GM10266 (cell line): ENCODE results near the gene BRD2.

Experiments used
- DNase-seq: peaks from one replicate; pipeline ENCODE4 v3.0.0; 2012; ENCODE audit errors: extremely low spot score
- TF ChIP-seq, protein P1 (sequence below): IDR thresholded peaks from 2 replicates; pipeline ENCODE4 v1.5.1; 2012; ENCODE audit warnings: mild to moderate bottlenecking, low read depth; ENCODE audit not compliant: control insufficient read depth, insufficient read depth; ENCODE audit errors: missing control alignments

BRD2 gene

DNA sequence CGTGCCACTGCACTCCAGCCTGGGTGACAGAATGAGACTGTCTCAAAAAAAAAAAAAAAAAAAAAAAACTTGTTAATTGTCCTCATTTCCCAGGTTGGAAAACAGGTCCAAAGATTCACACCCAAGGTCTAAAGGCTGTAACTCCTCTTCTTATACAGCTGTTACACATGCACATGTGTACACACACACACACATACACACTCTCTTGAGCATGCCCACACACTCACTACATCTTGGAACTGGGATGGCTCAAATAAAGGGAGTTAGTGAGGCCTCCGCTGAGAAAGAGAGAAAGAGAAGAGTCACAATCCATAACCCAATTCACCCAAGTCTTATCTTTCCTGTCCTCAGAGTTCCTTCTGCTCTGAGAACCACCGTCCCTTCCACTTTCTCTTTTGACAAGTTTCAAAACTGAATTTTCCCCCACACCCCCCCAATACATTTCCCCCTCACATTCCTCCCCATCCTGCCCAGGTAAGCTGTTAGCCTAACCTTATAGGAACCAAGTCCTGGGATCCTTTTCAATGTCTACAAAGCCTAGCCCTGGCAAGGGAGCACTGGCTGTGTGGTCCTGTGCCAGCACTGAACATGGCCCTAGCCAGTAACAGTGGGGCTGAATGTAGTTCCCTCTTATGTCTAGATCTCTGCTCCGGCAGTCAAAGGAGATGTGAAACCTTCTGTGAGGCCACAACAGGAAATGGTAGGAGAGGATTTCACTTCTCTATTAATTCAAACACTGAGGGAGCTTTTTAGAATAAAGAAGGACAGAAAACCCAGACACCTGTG, 24.3 kb upstream of the BRD2 start:
- TF ChIP-seq, protein P1, sequence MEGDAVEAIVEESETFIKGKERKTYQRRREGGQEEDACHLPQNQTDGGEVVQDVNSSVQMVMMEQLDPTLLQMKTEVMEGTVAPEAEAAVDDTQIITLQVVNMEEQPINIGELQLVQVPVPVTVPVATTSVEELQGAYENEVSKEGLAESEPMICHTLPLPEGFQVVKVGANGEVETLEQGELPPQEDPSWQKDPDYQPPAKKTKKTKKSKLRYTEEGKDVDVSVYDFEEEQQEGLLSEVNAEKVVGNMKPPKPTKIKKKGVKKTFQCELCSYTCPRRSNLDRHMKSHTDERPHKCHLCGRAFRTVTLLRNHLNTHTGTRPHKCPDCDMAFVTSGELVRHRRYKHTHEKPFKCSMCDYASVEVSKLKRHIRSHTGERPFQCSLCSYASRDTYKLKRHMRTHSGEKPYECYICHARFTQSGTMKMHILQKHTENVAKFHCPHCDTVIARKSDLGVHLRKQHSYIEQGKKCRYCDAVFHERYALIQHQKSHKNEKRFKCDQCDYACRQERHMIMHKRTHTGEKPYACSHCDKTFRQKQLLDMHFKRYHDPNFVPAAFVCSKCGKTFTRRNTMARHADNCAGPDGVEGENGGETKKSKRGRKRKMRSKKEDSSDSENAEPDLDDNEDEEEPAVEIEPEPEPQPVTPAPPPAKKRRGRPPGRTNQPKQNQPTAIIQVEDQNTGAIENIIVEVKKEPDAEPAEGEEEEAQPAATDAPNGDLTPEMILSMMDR: no peak
- DNase-seq: peak; percentile 60

DNA sequence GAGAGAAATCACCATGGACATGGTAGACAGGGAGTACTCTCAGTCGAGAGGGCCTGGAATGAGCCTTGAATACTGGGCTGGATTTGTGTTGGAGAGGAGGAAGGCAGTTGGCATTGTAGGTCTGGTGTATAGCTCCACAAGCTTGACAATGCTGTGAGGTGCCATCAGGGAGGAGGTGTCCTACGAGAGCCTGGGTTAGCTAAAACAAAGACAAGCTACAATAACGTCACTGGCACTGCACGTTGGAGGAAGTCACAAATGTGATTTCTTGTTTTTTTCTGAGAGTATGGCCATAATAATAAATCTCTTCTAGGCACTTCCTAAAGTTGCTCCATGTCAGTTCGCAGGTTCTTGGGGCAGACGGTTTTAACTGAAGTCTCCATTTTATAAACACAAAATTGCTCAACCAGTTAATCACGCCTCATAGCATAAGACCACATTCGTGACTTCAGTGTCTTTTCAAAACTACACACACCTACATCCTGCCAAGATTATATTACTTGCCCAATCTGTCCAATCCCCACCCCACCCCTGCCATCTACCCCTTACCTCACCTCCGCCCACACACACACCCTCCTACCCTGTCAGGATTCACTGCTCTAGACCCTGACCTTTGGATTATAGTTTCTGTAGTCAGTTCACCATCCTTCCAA, 23.2 kb upstream of the BRD2 start:
- DNase-seq: peak; percentile 36

DNA sequence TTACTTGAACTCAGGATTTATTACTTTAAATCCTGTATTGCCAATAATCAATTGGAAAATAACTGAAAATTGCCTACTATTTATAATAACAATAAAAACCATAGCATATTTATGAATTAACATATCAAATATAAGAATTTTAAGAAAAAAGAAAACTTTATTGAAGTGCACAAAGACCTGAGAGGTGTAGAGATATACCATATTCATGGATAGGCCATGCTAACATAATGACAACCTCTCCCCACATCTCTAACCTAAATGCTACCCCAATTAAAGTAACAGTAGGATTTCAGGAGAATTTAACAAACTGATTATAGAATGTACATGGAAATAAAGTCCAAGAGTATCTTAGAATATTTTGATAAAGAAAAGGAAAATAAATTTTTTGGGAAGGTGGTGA, 22.4 kb upstream of the BRD2 start:
- no peak for DNase-seq
- TF ChIP-seq, protein P1: no peak

More for the DNA sequence above, 23.2 kb upstream of the BRD2 start:
- TF ChIP-seq, protein P1: no peak

DNA sequence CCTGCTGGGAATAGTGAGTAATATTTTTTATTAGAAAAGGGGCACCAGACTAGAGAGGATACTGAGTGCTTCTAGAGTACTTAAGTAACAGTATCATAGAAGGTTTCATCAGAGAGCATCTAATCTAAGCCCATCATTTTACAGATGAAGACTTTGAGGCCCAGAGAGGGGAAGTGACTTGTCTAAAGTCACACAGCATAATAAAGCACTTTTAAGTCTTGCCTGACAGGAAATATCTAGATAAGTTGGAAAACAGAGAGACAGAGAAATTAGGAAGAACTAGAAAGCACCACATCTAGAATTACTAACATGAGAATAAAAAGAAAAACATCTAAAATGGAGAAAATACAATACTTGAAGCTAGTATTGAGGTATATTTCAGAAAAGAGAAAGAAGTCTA, 21.5 kb upstream of the BRD2 start:
- TF ChIP-seq, protein P1: no peak

DNA sequence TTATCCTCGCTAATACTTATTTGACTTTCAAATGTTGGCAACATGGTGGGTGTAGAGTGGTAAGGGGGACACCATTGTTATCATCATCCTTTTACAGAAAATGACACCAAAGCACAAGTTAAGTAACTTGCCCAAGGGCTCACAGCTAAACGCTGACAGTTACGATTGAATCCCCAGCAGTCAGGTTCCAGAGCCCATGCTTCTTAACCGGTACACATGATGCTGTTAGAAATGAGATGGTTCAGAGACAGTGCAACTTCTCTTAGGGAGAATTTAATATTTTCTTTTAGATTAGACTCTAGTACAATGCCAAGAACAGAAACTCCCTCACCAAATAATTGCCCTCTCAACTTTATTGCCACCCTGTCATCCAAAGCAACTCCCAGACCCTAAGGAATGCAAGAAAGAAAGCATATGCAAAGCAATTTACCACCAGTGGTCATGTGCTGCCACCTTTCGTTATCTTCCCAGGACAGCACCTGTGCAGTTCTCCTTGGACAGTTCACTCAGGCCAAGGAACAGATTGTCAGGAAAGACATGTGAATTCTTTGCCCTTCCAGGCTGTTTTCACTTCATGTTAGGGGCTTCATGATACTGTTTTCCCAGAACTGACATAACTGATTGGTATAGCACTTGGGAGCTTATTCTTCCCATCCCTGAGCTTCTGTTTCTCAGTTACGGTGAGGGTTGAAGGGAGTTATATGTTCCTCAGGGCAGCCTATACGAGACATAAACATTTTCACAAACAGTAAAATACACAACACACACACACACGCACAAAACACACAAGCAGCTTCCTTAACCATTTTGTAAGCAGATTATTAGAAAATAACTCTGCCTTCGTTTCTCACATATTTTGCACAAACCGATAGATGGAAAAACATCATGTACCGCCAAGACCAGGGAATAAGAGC, 20.6 kb upstream of the BRD2 start:
- TF ChIP-seq, protein P1: peak; percentile 69
- no peak for DNase-seq

More for the DNA sequence above, 21.5 kb upstream of the BRD2 start:
- DNase-seq: no peak

DNA sequence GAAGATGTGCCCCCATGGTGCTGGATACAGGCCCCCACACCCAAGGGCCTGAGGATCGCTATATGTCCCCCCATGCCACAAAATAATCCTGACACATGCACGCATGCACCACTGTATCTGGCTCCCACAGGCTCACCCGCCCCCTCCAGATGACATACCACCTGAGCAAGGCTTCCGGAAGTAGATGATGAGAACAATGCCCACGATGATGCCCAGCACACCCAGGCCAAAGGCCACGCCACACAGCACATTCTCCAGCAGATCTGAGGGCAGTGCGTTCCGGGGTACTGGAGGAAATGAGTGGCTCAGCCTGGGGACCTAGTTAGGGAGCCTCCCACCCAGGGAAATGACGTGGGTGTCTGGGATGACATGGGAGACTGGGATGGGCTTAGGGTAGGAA, 19.3 kb upstream of the BRD2 start:
- TF ChIP-seq, protein P1: no peak
- no peak for DNase-seq
